Measurements from ENCODE around the gene SELENOK. TPM values are rescaled to one million over a fixed set of nuclear protein-coding genes. Genes with fewer than 3 reads are reported as not detected.

Gene SELENOK
- total RNA-seq, 1 donor from 2014 or later, result 44.5 TPM

GRCh38 chr3:53836084-53836872 lies 55.4 kb downstream of the SELENOK start:
- intact Hi-C loops (cut with DNase I), result no loop called here
- Histone ChIP-seq H3K36me3 (no peaks in the 10 kb centered on the region), H3K4me3 (no peak overlapping the region), H3K27me3 (no peaks in the 10 kb centered on the region), H3K27ac (no peak overlapping the region), H3K4me1 (no peaks in the 10 kb centered on the region), H3K9me3 (no peaks in the 10 kb centered on the region)
- no peak for TF ChIP-seq CTCF (IDR thresholded peaks at IDR 0.05)
- no peak for ATAC-seq
- DNase-seq, result no peak

GRCh38 chr3:53835257-53835656 lies 56.4 kb downstream of the SELENOK start:
- Histone ChIP-seq H3K9me3 (no peaks in the 10 kb centered on the region), H3K36me3 (no peaks in the 10 kb centered on the region), H3K4me1 (no peaks in the 10 kb centered on the region), H3K4me3 (no peak overlapping the region), H3K27ac (no peak overlapping the region), H3K27me3 (no peaks in the 10 kb centered on the region)
- intact Hi-C loops (cut with DNase I), result no loop called here
- no peak for ATAC-seq
- TF ChIP-seq CTCF (IDR thresholded peaks at IDR 0.05), result no peak
- no peak for DNase-seq

- Histone ChIP-seq H3K27ac (no peak overlapping the region), H3K9me3 (no peaks in the 10 kb centered on the region), H3K27me3 (no peaks in the 10 kb centered on the region), H3K4me1 (no peaks in the 10 kb centered on the region), H3K36me3 (no peaks in the 10 kb centered on the region), H3K4me3 (no peak overlapping the region)
- intact Hi-C loops (cut with DNase I), result no loop called here
- TF ChIP-seq CTCF (IDR thresholded peaks at IDR 0.05), result no peak
- ATAC-seq (peak; percentile 68), DNase-seq (no peak)
These were observed 57.1 kb downstream of the SELENOK start for GRCh38 chr3:53834429-53835095.

Other genes starting within 250 kb of the SELENOK start
- gene CHDH, start 45.4 kb downstream of the SELENOK start, total RNA-seq, result 10.9 TPM
- 12.4 TPM for gene IL17RB, start 45.3 kb downstream of the SELENOK start, total RNA-seq
- 22.8 TPM for gene ACTR8, start 9.7 kb downstream of the SELENOK start, total RNA-seq
- 7.3 TPM for gene CACNA2D3, start 230.7 kb upstream of the SELENOK start, total RNA-seq

Measured in upper lobe of right lung (tissue), 1 donor.